RWPE2 (cell line): ENCODE data around the gene KCNJ2.

Experiments used
- ATAC-seq: fragments of 200-7000 bp; cut with Tn5 transposase; 3 replicates; pipeline ENCODE4 v1.9.1; 2021; ENCODE audit warnings: low read depth
- DNase-seq: peaks from one replicate; pipeline ENCODE4 v3.0.0-alpha.2; 2020; ENCODE audit warnings: low spot score
- H3K27ac ChIP-seq: fragments of 450-650 bp; 2 replicates; pipeline ENCODE4 v1.5.1; 2017; ENCODE audit warnings: mild to moderate bottlenecking; ENCODE audit not compliant: poor library complexity, severe bottlenecking
- H3K27me3 ChIP-seq: fragments of 250-450 bp; sonication (Bioruptor Pico); 2 replicates; pipeline ENCODE4 v1.5.1; 2021; ENCODE audit warnings: mild to moderate bottlenecking, moderate library complexity; ENCODE audit not compliant: insufficient read depth, poor library complexity, severe bottlenecking
- H3K36me3 ChIP-seq: fragments of 250-450 bp; sonication (Bioruptor Pico); 2 replicates; pipeline ENCODE4 v1.5.1; 2020; ENCODE audit warnings: low read depth, mild to moderate bottlenecking, moderate library complexity
- H3K4me1 ChIP-seq: fragments of 250-450 bp; sonication (Bioruptor Pico); 2 replicates; pipeline ENCODE4 v1.5.1; 2021; ENCODE audit warnings: mild to moderate bottlenecking, moderate library complexity; ENCODE audit not compliant: insufficient read depth, poor library complexity, severe bottlenecking
- H3K4me3 ChIP-seq: fragments of 250-450 bp; sonication (Bioruptor Pico); 2 replicates; pipeline ENCODE4 v1.5.1; 2021; ENCODE audit warnings: mild to moderate bottlenecking, moderate library complexity; ENCODE audit not compliant: severe bottlenecking
- H3K9me3 ChIP-seq: fragments of 250-450 bp; sonication (Bioruptor Pico); 2 replicates; pipeline ENCODE4 v1.5.1; 2021; ENCODE audit warnings: mild to moderate bottlenecking, moderate library complexity; ENCODE audit not compliant: severe bottlenecking
- CTCF ChIP-seq: fragments of 450-650 bp; IDR thresholded peaks from one replicate; pipeline ENCODE4 v1.5.1; 2017; ENCODE audit warnings: mild to moderate bottlenecking, moderate library complexity; ENCODE audit not compliant: poor library complexity, severe bottlenecking

KCNJ2 gene

GRCh38 chr17:70208825-70209555 is 39.7 kb downstream of the KCNJ2 start:
- Histone ChIP-seq H3K9me3 (no peaks in the 10 kb centered on the region), H3K4me1 (no peaks in the 10 kb centered on the region), H3K36me3 (no peaks in the 10 kb centered on the region), H3K27me3 (no peaks in the 10 kb centered on the region), H3K27ac (no peak overlapping the region), H3K4me3 (no peak overlapping the region)
- DNase-seq (no peak), ATAC-seq (no peak)
- no peak for TF ChIP-seq CTCF

DNA sequence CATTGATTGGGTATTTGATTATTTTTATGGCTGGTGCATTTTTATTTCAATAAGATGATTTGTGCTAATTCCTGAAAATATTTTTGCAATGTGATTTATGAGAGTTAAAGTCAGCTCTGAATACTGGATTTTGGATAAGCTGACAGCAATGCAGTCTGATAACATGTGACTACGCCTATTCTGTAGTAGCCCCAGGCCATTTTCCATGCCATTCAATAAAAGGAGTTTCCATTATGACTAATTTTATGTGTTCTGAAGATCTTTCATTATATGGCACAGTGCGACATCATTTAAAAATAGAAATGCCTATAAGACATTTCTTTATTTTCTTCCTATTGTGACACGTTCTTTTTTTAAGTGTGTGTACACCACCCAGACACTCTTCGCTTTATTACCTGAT is 46.3 kb downstream of the KCNJ2 start:
- DNase-seq: no peak

GRCh38 chr17:70217571-70217970 is 48.2 kb downstream of the KCNJ2 start:
- ATAC-seq: no peak
- Histone ChIP-seq H3K27me3 (no peaks in the 10 kb centered on the region), H3K9me3 (no peaks in the 10 kb centered on the region), H3K36me3 (no peaks in the 10 kb centered on the region), H3K27ac (no peak overlapping the region), H3K4me3 (no peak overlapping the region), H3K4me1 (no peaks in the 10 kb centered on the region)
- no peak for TF ChIP-seq CTCF
- no peak for DNase-seq

More for the DNA sequence above, 46.3 kb downstream of the KCNJ2 start:
- ATAC-seq: no peak
- Histone ChIP-seq H3K36me3 (no peaks in the 10 kb centered on the region), H3K4me3 (no peak overlapping the region), H3K27ac (no peak overlapping the region), H3K27me3 (no peaks in the 10 kb centered on the region), H3K9me3 (no peaks in the 10 kb centered on the region), H3K4me1 (no peaks in the 10 kb centered on the region)
- TF ChIP-seq CTCF: no peak

GRCh38 chr17:70225276-70225675 is 55.9 kb downstream of the KCNJ2 start:
- H3K27ac ChIP-seq: no peak overlapping the region
- H3K4me1 ChIP-seq: no peaks in the 10 kb centered on the region
- ATAC-seq (no peak), DNase-seq (no peak)
- no peak overlapping the region for H3K4me3 ChIP-seq
- no peaks in the 10 kb centered on the region for H3K9me3 ChIP-seq
- no peaks in the 10 kb centered on the region for H3K36me3 ChIP-seq
- TF ChIP-seq CTCF: no peak
- H3K27me3 ChIP-seq: no peaks in the 10 kb centered on the region
